DND-41 (cell line): ENCODE results near the gene SBNO1.

Experiments used
- ATAC-seq: fragments of 200-7000 bp; cut with Tn5 transposase; 3 replicates; pipeline ENCODE4 v1.9.1; 2021; ENCODE audit warnings: low read depth; ENCODE audit not compliant: insufficient read depth
- DNase-seq: peaks from one replicate; pipeline ENCODE4 v3.0.0-alpha.2; 2020
- H2AFZ ChIP-seq: 2 replicates; pipeline ENCODE4 v1.6.0; 2012; ENCODE audit warnings: low read depth, low read length
- H3K27ac ChIP-seq: 2 replicates; pipeline ENCODE4 v1.5.1; 2012; ENCODE audit warnings: low read length, inconsistent platforms
- H3K27me3 ChIP-seq: fragments of 200-600 bp; sonication (generic); 2 replicates; pipeline ENCODE4 v1.6.0; 2012; ENCODE audit warnings: low read length, mild to moderate bottlenecking, inconsistent platforms; ENCODE audit not compliant: insufficient read depth, poor library complexity
- H3K36me3 ChIP-seq: 2 replicates; pipeline ENCODE4 v1.5.1; 2012; ENCODE audit warnings: low read length, inconsistent platforms; ENCODE audit not compliant: insufficient read depth
- H3K4me1 ChIP-seq: 2 replicates; pipeline ENCODE4 v1.5.1; 2012; ENCODE audit warnings: mild to moderate bottlenecking, low read length; ENCODE audit not compliant: insufficient read depth
- H3K4me2 ChIP-seq: 2 replicates; pipeline ENCODE4 v1.6.0; 2012; ENCODE audit warnings: mild to moderate bottlenecking, moderate library complexity, low read length, inconsistent platforms; ENCODE audit not compliant: insufficient read depth
- H3K4me3 ChIP-seq, 2 experiments: fragments of 200-600 bp in 1 of 2; shearing (Covaris generic) in 1 of 2; 2 replicates each; pipeline ENCODE4 v1.5.1; 2012 to 2016; ENCODE audit warnings: inconsistent platforms in 2 of 2, low read length in 2 of 2, mild to moderate bottlenecking in 2 of 2, low read depth in 1 of 2, moderate library complexity in 1 of 2
- H3K79me2 ChIP-seq: 2 replicates; pipeline ENCODE4 v1.6.0; 2012; ENCODE audit warnings: low read length, inconsistent platforms; ENCODE audit not compliant: insufficient read depth
- H3K9ac ChIP-seq: 2 replicates; pipeline ENCODE4 v1.6.0; 2012; ENCODE audit warnings: low read depth, mild to moderate bottlenecking, inconsistent platforms, low read length, moderate library complexity
- H3K9me3 ChIP-seq: 2 replicates; pipeline ENCODE4 v1.5.1; 2012; ENCODE audit warnings: low read length, moderate library complexity, mild to moderate bottlenecking, inconsistent platforms; ENCODE audit not compliant: insufficient read depth, severe bottlenecking
- H4K20me1 ChIP-seq: 2 replicates; pipeline ENCODE4 v1.6.0; 2012; ENCODE audit warnings: low read length; ENCODE audit not compliant: insufficient read depth
- EZH2 ChIP-seq: IDR thresholded peaks from 3 replicates; pipeline ENCODE4 v1.6.1; 2012; ENCODE audit warnings: borderline replicate concordance, low read depth, mild to moderate bottlenecking, moderate library complexity, low read length, inconsistent platforms; ENCODE audit not compliant: severe bottlenecking
- TF ChIP-seq, protein P1 (sequence below): IDR thresholded peaks from 2 replicates; pipeline ENCODE4 v1.5.1; 2012; ENCODE audit warnings: borderline replicate concordance, low read length, moderate library complexity, mild to moderate bottlenecking; ENCODE audit not compliant: poor library complexity, severe bottlenecking; ENCODE audit errors: extremely low read depth

The SBNO1 gene

DNA sequence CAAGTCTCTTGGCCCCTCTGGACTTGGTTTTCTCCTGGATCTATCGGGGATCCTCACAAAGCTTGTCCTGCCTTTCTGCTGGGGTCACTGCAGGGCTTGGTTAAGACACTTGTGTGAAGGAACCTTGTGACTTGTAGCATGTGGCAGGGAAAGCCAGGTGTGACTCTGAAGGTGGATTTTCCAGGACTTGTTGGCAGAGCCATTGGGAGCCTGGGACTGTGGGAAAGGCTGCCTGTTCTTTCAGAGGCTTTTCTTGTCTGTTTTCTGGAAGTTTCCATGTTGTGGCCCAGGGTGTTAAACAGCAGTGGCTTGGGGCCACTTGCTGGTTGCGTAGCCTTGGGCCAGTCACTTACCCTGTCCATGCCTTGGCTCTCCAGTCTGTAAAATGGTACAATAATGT lies 31.9 kb upstream of the SBNO1 start:
- Histone ChIP-seq H3K27ac (no peak overlapping the region), H3K9ac (no peak overlapping the region), H2AFZ (no peak overlapping the region), H4K20me1 (peaks cover 48% of the 10 kb centered on the region), H3K9me3 (no peaks in the 10 kb centered on the region), H3K4me2 (no peak overlapping the region), H3K4me3 (no peak overlapping the region), H3K79me2 (peaks cover 87% of the 10 kb centered on the region), H3K36me3 (peaks cover 81% of the 10 kb centered on the region), H3K4me1 (peaks cover 12% of the 10 kb centered on the region), H3K27me3 (no peaks in the 10 kb centered on the region)
- ATAC-seq (no peak), DNase-seq (no peak)
- TF ChIP-seq, protein P1, sequence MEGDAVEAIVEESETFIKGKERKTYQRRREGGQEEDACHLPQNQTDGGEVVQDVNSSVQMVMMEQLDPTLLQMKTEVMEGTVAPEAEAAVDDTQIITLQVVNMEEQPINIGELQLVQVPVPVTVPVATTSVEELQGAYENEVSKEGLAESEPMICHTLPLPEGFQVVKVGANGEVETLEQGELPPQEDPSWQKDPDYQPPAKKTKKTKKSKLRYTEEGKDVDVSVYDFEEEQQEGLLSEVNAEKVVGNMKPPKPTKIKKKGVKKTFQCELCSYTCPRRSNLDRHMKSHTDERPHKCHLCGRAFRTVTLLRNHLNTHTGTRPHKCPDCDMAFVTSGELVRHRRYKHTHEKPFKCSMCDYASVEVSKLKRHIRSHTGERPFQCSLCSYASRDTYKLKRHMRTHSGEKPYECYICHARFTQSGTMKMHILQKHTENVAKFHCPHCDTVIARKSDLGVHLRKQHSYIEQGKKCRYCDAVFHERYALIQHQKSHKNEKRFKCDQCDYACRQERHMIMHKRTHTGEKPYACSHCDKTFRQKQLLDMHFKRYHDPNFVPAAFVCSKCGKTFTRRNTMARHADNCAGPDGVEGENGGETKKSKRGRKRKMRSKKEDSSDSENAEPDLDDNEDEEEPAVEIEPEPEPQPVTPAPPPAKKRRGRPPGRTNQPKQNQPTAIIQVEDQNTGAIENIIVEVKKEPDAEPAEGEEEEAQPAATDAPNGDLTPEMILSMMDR = no peak
- TF ChIP-seq EZH2 = no peak

DNA sequence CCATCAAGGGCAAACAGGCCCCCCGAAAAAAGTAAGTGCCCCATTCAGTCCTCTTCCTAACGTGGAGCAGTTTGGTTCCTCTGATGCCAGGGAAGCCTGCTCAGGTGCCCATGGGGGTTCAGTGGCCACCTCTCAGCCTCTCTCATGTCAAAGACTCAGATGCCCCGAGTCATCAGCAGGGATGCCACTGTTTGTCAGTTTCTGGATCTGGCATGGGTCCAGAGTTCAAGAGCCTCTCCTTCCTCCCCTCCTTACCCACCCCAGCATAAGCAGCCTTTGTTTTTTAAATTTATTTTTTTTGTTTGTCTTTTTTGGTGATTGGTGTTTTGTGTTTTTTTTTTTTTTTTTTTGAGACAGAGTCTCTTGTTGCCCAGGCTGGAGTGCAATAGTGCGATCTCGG lies 30.6 kb upstream of the SBNO1 start:
- no peak overlapping the region for H3K4me2 ChIP-seq
- H3K36me3 ChIP-seq = peaks cover 90% of the 10 kb centered on the region
- TF ChIP-seq, protein P1 = no peak
- no peak for TF ChIP-seq EZH2
- H3K4me1 ChIP-seq = peaks cover 25% of the 10 kb centered on the region
- DNase-seq (no peak), ATAC-seq (no peak)
- H3K27me3 ChIP-seq = no peaks in the 10 kb centered on the region
- no peaks in the 10 kb centered on the region for H3K9me3 ChIP-seq
- H2AFZ ChIP-seq = no peak overlapping the region
- H4K20me1 ChIP-seq = peaks cover 50% of the 10 kb centered on the region
- H3K79me2 ChIP-seq = peaks cover 92% of the 10 kb centered on the region
- H3K4me3 ChIP-seq = no peak overlapping the region
- no peak overlapping the region for H3K9ac ChIP-seq
- H3K27ac ChIP-seq = no peak overlapping the region

DNA sequence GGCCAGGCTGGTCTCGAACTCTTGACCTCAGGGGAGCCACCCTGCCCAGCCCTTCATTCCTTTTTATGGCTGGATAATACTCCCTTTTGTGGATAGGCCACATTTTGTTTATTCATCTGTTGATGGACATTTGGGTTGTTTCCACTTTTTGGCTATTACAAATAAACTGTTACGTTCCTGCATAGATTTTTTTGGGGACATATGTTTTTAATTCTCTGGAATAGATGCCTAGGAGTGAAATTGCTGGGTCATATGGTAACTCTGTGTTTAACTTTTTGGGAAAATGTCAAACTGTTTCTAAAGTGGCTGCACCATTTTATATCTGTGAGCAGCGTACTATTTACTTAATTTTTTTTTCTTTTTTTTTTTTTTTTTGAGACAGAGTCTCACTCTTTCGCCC lies 29.1 kb upstream of the SBNO1 start:
- H2AFZ ChIP-seq = no peak overlapping the region
- no peak for ATAC-seq
- H3K4me3 ChIP-seq = no peak overlapping the region
- TF ChIP-seq, protein P1 = no peak
- no peak for TF ChIP-seq EZH2
- no peak for DNase-seq
- no peak overlapping the region for H3K9ac ChIP-seq
- peaks cover 44% of the 10 kb centered on the region for H4K20me1 ChIP-seq
- H3K27ac ChIP-seq = no peak overlapping the region
- H3K4me2 ChIP-seq = no peak overlapping the region
- peaks cover 86% of the 10 kb centered on the region for H3K36me3 ChIP-seq
- peaks cover 32% of the 10 kb centered on the region for H3K4me1 ChIP-seq
- H3K79me2 ChIP-seq = peaks cover 91% of the 10 kb centered on the region
- no peaks in the 10 kb centered on the region for H3K9me3 ChIP-seq
- H3K27me3 ChIP-seq = no peaks in the 10 kb centered on the region
